Mammary epithelial cell (primary cell): Measurements from ENCODE around the gene CPSF4.

Experiments used
- EZH2 ChIP-seq: IDR thresholded peaks from 2 replicates; pipeline ENCODE4 v1.6.1; 2012; ENCODE audit warnings: low read length, inconsistent platforms, borderline replicate concordance
- TF ChIP-seq, protein P1 (sequence below), 2 donors: IDR thresholded peaks in 1 of 2; conservative IDR thresholded peaks in 1 of 2; 2 replicates each; pipeline ENCODE4 v1.5.1; 2011 to 2012; ENCODE audit warnings: inconsistent platforms in 2 of 2, low read length in 2 of 2, mild to moderate bottlenecking in 2 of 2, control low read depth in 1 of 2, low read depth in 1 of 2; ENCODE audit not compliant: insufficient read depth in 1 of 2; ENCODE audit errors: extremely low read depth in 1 of 2

DNA sequence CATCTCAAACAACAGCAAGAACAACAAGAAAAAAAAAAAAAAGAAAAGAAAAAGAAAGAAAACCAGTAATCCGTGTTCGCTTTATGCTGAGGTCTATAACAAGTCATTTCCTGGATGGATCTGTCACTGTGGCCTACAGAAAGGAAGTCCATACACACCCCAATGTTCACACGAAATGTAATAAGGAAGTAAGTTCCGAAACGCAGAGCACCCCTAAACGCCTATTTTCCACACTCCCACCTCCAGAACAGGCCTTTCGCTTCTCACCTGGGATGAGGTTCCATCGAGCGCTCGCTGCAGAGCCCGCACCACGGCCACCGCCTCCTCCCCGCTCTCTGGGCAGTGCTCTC lies 60.6 kb downstream of the CPSF4 start:
- TF ChIP-seq EZH2 = no peak
- TF ChIP-seq, protein P1, sequence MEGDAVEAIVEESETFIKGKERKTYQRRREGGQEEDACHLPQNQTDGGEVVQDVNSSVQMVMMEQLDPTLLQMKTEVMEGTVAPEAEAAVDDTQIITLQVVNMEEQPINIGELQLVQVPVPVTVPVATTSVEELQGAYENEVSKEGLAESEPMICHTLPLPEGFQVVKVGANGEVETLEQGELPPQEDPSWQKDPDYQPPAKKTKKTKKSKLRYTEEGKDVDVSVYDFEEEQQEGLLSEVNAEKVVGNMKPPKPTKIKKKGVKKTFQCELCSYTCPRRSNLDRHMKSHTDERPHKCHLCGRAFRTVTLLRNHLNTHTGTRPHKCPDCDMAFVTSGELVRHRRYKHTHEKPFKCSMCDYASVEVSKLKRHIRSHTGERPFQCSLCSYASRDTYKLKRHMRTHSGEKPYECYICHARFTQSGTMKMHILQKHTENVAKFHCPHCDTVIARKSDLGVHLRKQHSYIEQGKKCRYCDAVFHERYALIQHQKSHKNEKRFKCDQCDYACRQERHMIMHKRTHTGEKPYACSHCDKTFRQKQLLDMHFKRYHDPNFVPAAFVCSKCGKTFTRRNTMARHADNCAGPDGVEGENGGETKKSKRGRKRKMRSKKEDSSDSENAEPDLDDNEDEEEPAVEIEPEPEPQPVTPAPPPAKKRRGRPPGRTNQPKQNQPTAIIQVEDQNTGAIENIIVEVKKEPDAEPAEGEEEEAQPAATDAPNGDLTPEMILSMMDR (conservative IDR thresholded peaks at IDR 0.05 in 1 of 2, IDR thresholded peaks at IDR 0.05 in 1 of 2; ENCODE audit: extremely low read depth in 1 of 2, insufficient read depth in 1 of 2, low read depth in 1 of 2, low read length in 2 of 2) = no peak
